Endothelial cell of umbilical vein (primary cell): ENCODE data around the gene CYTIP. TPM values are rescaled to one million over a fixed set of nuclear protein-coding genes. Genes with fewer than 3 reads are reported as not detected.

Experiments used
- BruUV-seq: library from RNA; stranded (reverse); fragments of 400-500 nt; replicated peaks from 2 replicates; lab custom pipeline; 2021; lab: Mats Ljungman, UMichigan
- CTCF ChIA-PET: fragments of 300-600, 350-600 bp; sonication (Branson Sonifier 250); formaldehyde crosslinking; loops from one replicate; lab custom pipeline; 2021; ENCODE audit warnings: antibody characterized with exemption, inconsistent platforms; lab: Charles Lee
- POLR2A ChIA-PET: fragments of 300-600, 350-600 bp; sonication (Branson Sonifier 250); formaldehyde crosslinking; loops from one replicate; lab custom pipeline; 2021; ENCODE audit warnings: antibody characterized with exemption, inconsistent platforms; lab: Charles Lee
- DNase-seq: peaks from one replicate; pipeline ENCODE4 v3.0.0-alpha.2; 2011; ENCODE audit warnings: low read depth, low spot score
- FAIRE-seq: peaks from 2 replicates; lab custom pipeline; 2011; peaks lifted over from hg19 to GRCh38; lab: Jason Lieb, UNC
- H2AFZ ChIP-seq: 2 replicates; pipeline ENCODE4 v1.6.0; 2012; ENCODE audit warnings: low read depth, low read length, control low read depth, inconsistent platforms
- H3K27ac ChIP-seq: 2 replicates; pipeline ENCODE4 v1.5.1; 2011; ENCODE audit warnings: low read depth, mild to moderate bottlenecking, control low read depth, low read length, moderate library complexity; ENCODE audit not compliant: insufficient read depth
- H3K27me3 ChIP-seq, 2 experiments: 2 replicates each; pipeline versions ENCODE4 v1.6.0 to v1.6.1; 2011; ENCODE audit warnings: low read length in 2 of 2, mixed read lengths in 1 of 2; ENCODE audit not compliant: control insufficient read depth in 2 of 2, insufficient read depth in 2 of 2
- H3K36me3 ChIP-seq, 2 experiments: 2 replicates in 1 of 2; 3 replicates in 1 of 2; pipeline ENCODE4 v1.5.1; 2011; ENCODE audit warnings: low read length in 2 of 2, mild to moderate bottlenecking in 1 of 2, moderate library complexity in 1 of 2; ENCODE audit not compliant: control insufficient read depth in 2 of 2, insufficient read depth in 2 of 2; ENCODE audit errors: extremely low read depth in 1 of 2
- H3K4me1 ChIP-seq: 3 replicates; pipeline ENCODE4 v1.5.1; 2011; ENCODE audit warnings: mild to moderate bottlenecking, low read length; ENCODE audit not compliant: control insufficient read depth, insufficient read depth; ENCODE audit errors: extremely low read depth
- H3K4me2 ChIP-seq: 2 replicates; pipeline ENCODE4 v1.6.1; 2011; ENCODE audit warnings: low read length, control low read depth, mixed read lengths; ENCODE audit not compliant: insufficient read depth
- H3K4me3 ChIP-seq, 3 experiments: fragments of 200-600 bp in 1 of 3; sonication (generic), shearing (Covaris generic) in 1 of 3; replicated peaks in 1 of 3; 2 replicates each; pipeline ENCODE4 v1.5.1; 2011 to 2016; ENCODE audit warnings: control low read depth in 3 of 3, low read length in 3 of 3, mild to moderate bottlenecking in 2 of 3, inconsistent platforms in 1 of 3, low read depth in 1 of 3, moderate library complexity in 1 of 3; ENCODE audit not compliant: insufficient read depth in 1 of 3
- H3K79me2 ChIP-seq: 2 replicates; pipeline ENCODE4 v1.6.0; 2012; ENCODE audit warnings: low read length, inconsistent platforms; ENCODE audit not compliant: control insufficient read depth, insufficient read depth
- H3K9ac ChIP-seq: replicated peaks from 2 replicates; pipeline ENCODE3; 2011; ENCODE audit warnings: low read length, control low read depth; ENCODE audit not compliant: insufficient read depth; ENCODE audit errors: extremely low read depth
- H3K9me1 ChIP-seq: replicated peaks from 3 replicates; pipeline ENCODE4 v1.6.0; 2011; ENCODE audit warnings: mild to moderate bottlenecking, low read length; ENCODE audit not compliant: control insufficient read depth, insufficient read depth; ENCODE audit errors: extremely low read depth
- H3K9me3 ChIP-seq: replicated peaks from 2 replicates; pipeline ENCODE4 v1.5.1; 2012; ENCODE audit warnings: low read length, inconsistent platforms; ENCODE audit not compliant: control insufficient read depth, insufficient read depth
- H4K20me1 ChIP-seq: replicated peaks from 2 replicates; pipeline ENCODE3; 2011; ENCODE audit warnings: mild to moderate bottlenecking, low read length; ENCODE audit not compliant: control insufficient read depth, insufficient read depth; ENCODE audit errors: extremely low read depth
- EZH2 ChIP-seq: IDR thresholded peaks from 2 replicates; pipeline ENCODE4 v1.6.1; 2012; ENCODE audit warnings: borderline replicate concordance, low read depth, mild to moderate bottlenecking, moderate library complexity, low read length, inconsistent platforms; ENCODE audit not compliant: severe bottlenecking
- FOS ChIP-seq: IDR thresholded peaks from 2 replicates; pipeline ENCODE4 v1.6.1; 2011; ENCODE audit warnings: mild to moderate bottlenecking, low read length, moderate library complexity, borderline replicate concordance; ENCODE audit not compliant: insufficient read depth
- GATA2 ChIP-seq: IDR thresholded peaks from 2 replicates; pipeline ENCODE4 v1.7.0; 2011; ENCODE audit warnings: low read depth, mild to moderate bottlenecking, moderate library complexity, mixed read lengths, low read length; ENCODE audit not compliant: insufficient read length, insufficient read depth
- JUN ChIP-seq: IDR thresholded peaks from 2 replicates; pipeline ENCODE4 v1.6.1; 2011; ENCODE audit warnings: borderline replicate concordance, low read depth; ENCODE audit not compliant: insufficient read length, insufficient read depth
- MYC ChIP-seq: IDR thresholded peaks from one replicate; pipeline ENCODE4 v1.6.1; 2011; ENCODE audit warnings: mild to moderate bottlenecking, low read depth, low read length
- POLR2A ChIP-seq: IDR thresholded peaks from 2 replicates; pipeline ENCODE4 v1.6.1; 2012; ENCODE audit warnings: low read depth, mild to moderate bottlenecking, control low read depth, low read length
- POLR2AphosphoS5 ChIP-seq: IDR thresholded peaks from 2 replicates; pipeline ENCODE4 v1.6.1; 2012; ENCODE audit warnings: low read depth, mild to moderate bottlenecking, control low read depth, low read length, moderate library complexity; ENCODE audit not compliant: insufficient read depth
- dilution Hi-C: fragments of 300-500 bp; cut with MboI; formaldehyde crosslinking; loops from one replicate; pipeline ENCODE4 v1.15.0; 2019; ENCODE audit warnings: low sequenced_read_pairs; ENCODE audit not compliant: extremely low pct_ligation_motif_present
- intact Hi-C: fragments of 100-400 bp; cut with micrococcal nuclease; formaldehyde crosslinking; loops from one replicate; pipeline ENCODE4 v1.10.0; 2022
- polyA plus RNA-seq, 4 experiments: library from polyadenylated mRNA; depleted of rRNA in 3 of 4; stranded (reverse) in 3 of 4; unstranded in 1 of 4; fragments of >200 nt; gene quantifications; 2 replicates each; pipeline versions ENCODE4 v1.2.1 to v1.2.3, GENCODE V29; 2011 to 2012; ENCODE audit warnings: missing spikeins in 1 of 4
- total RNA-seq: library from RNA; stranded (reverse); gene quantifications from 2 replicates; pipeline ENCODE4 v1.2.3, GENCODE V29; 2021
- TF ChIP-seq, protein P1 (sequence below): IDR thresholded peaks from 2 replicates; pipeline ENCODE4 v1.6.1; 2011; ENCODE audit not compliant: insufficient read depth, insufficient read length
- TF ChIP-seq, protein P2 (sequence below), 2 donors: IDR thresholded peaks; 1 replicate in 1 of 2; 2 replicates in 1 of 2; pipeline ENCODE4 v1.5.1; 2011; ENCODE audit warnings: low read length in 2 of 2, mild to moderate bottlenecking in 2 of 2, moderate library complexity in 2 of 2, control low read depth in 1 of 2, inconsistent platforms in 1 of 2, low read depth in 1 of 2; ENCODE audit not compliant: insufficient read depth in 1 of 2; ENCODE audit errors: extremely low read depth in 1 of 2

CYTIP gene
- total and polyA plus RNA-seq, 2 donors (not counting 3 experiments of a cell fraction or from before 2014, with no cell fraction given), result not detected

DNA sequence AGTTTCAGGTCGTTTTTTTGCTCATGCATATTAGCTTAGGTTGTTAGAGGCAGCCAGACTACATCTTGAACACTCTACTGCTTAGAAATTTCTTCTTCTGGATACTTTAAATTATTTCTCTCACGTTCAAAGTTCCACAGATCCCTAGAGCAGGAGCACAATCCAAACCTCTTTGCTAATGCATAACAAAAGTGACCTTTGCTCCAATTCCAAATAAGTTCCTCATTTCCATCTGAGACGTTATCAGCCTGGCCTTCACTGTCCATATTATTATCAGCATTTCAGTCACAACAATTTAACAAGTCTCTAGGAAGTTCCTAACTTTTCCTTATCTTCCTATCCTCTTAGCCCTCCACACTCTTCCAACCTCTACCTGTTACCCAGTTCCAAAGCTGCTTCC, 67.8 kb downstream of the CYTIP start:
- no peaks in the 10 kb centered on the region for H3K36me3 ChIP-seq
- H3K4me1 ChIP-seq, result no peaks in the 10 kb centered on the region
- no peak for FAIRE-seq
- no peaks in the 10 kb centered on the region for H4K20me1 ChIP-seq
- H3K79me2 ChIP-seq, result no peaks in the 10 kb centered on the region
- intact Hi-C loops, result no loop called here
- ChIA-PET CTCF (no interaction called here), POLR2A (no interaction called here)
- BruUV-seq, result no TSS peak
- no peak overlapping the region for H2AFZ ChIP-seq
- H3K4me3 ChIP-seq, result no peak overlapping the region
- no peak overlapping the region for H3K9ac ChIP-seq
- H3K9me3 ChIP-seq, result no peaks in the 10 kb centered on the region
- no peaks in the 10 kb centered on the region for H3K27me3 ChIP-seq
- H3K9me1 ChIP-seq, result no peaks in the 10 kb centered on the region
- H3K27ac ChIP-seq, result no peak overlapping the region
- no peak for DNase-seq
- dilution Hi-C loops, result no loop called here
- no peak overlapping the region for H3K4me2 ChIP-seq
- TF ChIP-seq GATA2 (no peak), FOS (no peak), POLR2A (no peak), MYC (no peak), EZH2 (no peak), POLR2AphosphoS5 (no peak), JUN (no peak)
- TF ChIP-seq, protein P1, sequence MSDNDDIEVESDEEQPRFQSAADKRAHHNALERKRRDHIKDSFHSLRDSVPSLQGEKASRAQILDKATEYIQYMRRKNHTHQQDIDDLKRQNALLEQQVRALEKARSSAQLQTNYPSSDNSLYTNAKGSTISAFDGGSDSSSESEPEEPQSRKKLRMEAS, result no peak
- TF ChIP-seq, protein P2, sequence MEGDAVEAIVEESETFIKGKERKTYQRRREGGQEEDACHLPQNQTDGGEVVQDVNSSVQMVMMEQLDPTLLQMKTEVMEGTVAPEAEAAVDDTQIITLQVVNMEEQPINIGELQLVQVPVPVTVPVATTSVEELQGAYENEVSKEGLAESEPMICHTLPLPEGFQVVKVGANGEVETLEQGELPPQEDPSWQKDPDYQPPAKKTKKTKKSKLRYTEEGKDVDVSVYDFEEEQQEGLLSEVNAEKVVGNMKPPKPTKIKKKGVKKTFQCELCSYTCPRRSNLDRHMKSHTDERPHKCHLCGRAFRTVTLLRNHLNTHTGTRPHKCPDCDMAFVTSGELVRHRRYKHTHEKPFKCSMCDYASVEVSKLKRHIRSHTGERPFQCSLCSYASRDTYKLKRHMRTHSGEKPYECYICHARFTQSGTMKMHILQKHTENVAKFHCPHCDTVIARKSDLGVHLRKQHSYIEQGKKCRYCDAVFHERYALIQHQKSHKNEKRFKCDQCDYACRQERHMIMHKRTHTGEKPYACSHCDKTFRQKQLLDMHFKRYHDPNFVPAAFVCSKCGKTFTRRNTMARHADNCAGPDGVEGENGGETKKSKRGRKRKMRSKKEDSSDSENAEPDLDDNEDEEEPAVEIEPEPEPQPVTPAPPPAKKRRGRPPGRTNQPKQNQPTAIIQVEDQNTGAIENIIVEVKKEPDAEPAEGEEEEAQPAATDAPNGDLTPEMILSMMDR (IDR thresholded peaks at IDR 0.05; ENCODE audit: extremely low read depth in 1 of 2, insufficient read depth in 1 of 2, low read depth in 1 of 2, low read length in 2 of 2), result no peak
